T-cell (primary cell): Measurements from ENCODE around the gene ARHGAP24. TPM values are rescaled to one million over a fixed set of nuclear protein-coding genes. Genes with fewer than 3 reads are reported as not detected.
"Not testable (repeated sequence)": the region's sequence is repeated elsewhere in the genome, so short reads cannot be mapped to it uniquely, and the experiment has no call there.

Experiments used
- ATAC-seq, 4 experiments: fragments of 200-7000 bp in 3 of 4; fragments of 150-1000 bp in 1 of 4; cut with Tn5 transposase; replicated peaks in 1 of 4; 1 replicate in 3 of 4; 2 replicates in 1 of 4; pipeline ENCODE4 v1.10.0; 2021; ENCODE audit warnings: moderate library complexity in 3 of 4, mild to moderate bottlenecking in 2 of 4, moderate number of reproducible peaks in 1 of 4
- CTCF ChIA-PET, 2 donors: fragments of 300-600 bp; sonication (Branson Sonifier 250); formaldehyde crosslinking; loops; one replicate each; lab custom pipeline; 2022; ENCODE audit warnings: antibody characterized with exemption in 2 of 2; lab: Charles Lee
- POLR2A ChIA-PET, 2 donors: fragments of 300-600 bp; sonication (Branson Sonifier 250); formaldehyde crosslinking; loops; one replicate each; lab custom pipeline; 2022; ENCODE audit warnings: antibody characterized with exemption in 2 of 2; lab: Charles Lee
- DNase-seq, 35 experiments: peaks; one replicate each; pipeline versions ENCODE4 v3.0.0 to v3.0.0-alpha.2; 2013 to 2023
- H3K27ac ChIP-seq: one replicate; pipeline ENCODE4 v1.5.1; 2013; ENCODE audit warnings: low read length
- H3K27me3 ChIP-seq, 2 experiments: replicated peaks in 1 of 2; 1 replicate in 1 of 2; 2 replicates in 1 of 2; pipeline versions ENCODE4 v1.6.1 to v1.7.0; 2013; ENCODE audit warnings: low read length in 1 of 2, mixed read lengths in 1 of 2; ENCODE audit not compliant: control insufficient read depth in 2 of 2, insufficient read depth in 2 of 2; ENCODE audit errors: extremely low read depth in 1 of 2
- H3K36me3 ChIP-seq, 2 donors: 1 replicate in 1 of 2; 2 replicates in 1 of 2; pipeline versions ENCODE4 v1.6.1 to v1.7.0; 2013; ENCODE audit warnings: low read length in 1 of 2; ENCODE audit not compliant: control insufficient read depth in 2 of 2, insufficient read depth in 1 of 2; ENCODE audit errors: extremely low read depth in 1 of 2
- H3K4me1 ChIP-seq, 2 experiments: 1 replicate in 1 of 2; 2 replicates in 1 of 2; pipeline versions ENCODE4 v1.6.1 to v1.7.0; 2013; ENCODE audit warnings: low read length in 2 of 2, mixed read lengths in 1 of 2; ENCODE audit not compliant: insufficient read depth in 2 of 2, control insufficient read depth in 1 of 2; ENCODE audit errors: extremely low read depth in 1 of 2
- H3K4me3 ChIP-seq, 2 donors: 1 replicate in 1 of 2; 2 replicates in 1 of 2; pipeline versions ENCODE4 v1.5.1 to v1.7.0; 2013; ENCODE audit warnings: mild to moderate bottlenecking in 2 of 2, low read length in 1 of 2, moderate library complexity in 1 of 2; ENCODE audit not compliant: control insufficient read depth in 1 of 2; ENCODE audit errors: extremely low read depth in 1 of 2
- H3K9me3 ChIP-seq: 2 replicates; pipeline ENCODE4 v1.7.0; 2013
- H3K27ac Mint-ChIP-seq, 2 donors: one replicate each; pipeline ENCODE4 v1.8.0; 2020 to 2021; ENCODE audit warnings: mild to moderate bottlenecking in 2 of 2, mixed read lengths in 2 of 2
- H3K27me3 Mint-ChIP-seq, 2 donors: one replicate each; pipeline ENCODE4 v1.8.0; 2021 to 2022; ENCODE audit warnings: mixed read lengths in 2 of 2
- H3K36me3 Mint-ChIP-seq: one replicate; pipeline ENCODE4 v1.8.0; 2021; ENCODE audit warnings: mixed read lengths
- H3K4me1 Mint-ChIP-seq, 3 donors: one replicate each; pipeline ENCODE4 v1.8.0; 2020 to 2022; ENCODE audit warnings: mixed read lengths in 3 of 3, mild to moderate bottlenecking in 1 of 3
- H3K4me3 Mint-ChIP-seq, 3 donors: one replicate each; pipeline ENCODE4 v1.8.0; 2020 to 2022; ENCODE audit warnings: mild to moderate bottlenecking in 3 of 3, mixed read lengths in 3 of 3, moderate library complexity in 3 of 3
- H3K9me3 Mint-ChIP-seq, 3 donors: one replicate each; pipeline ENCODE4 v1.8.0; 2020 to 2022; ENCODE audit warnings: mixed read lengths in 3 of 3
- WGBS: methylation state at CpG from one replicate; pipeline ENCODE4 v1.1.5; 2013; ENCODE audit warnings: missing lambda C conversion rate; ENCODE audit not compliant: insufficient coverage; 5-methylcytosine and 5-hydroxymethylcytosine counted together
- total RNA-seq, 35 experiments: library from RNA in 6 of 35; stranded (reverse) in 6 of 35; fragments of 120-200 nt in 1 of 35; gene quantifications; one replicate each; pipeline versions ENCODE4 v1.2.1 to v1.2.4 and lab custom pipeline; 2013 to 2026

Gene ARHGAP24
- total RNA-seq, 5 donors from 2014 or later (not counting 1 experiment from before 2014, with no cell fraction given): 0.45 to 2.7 (median 1.8) TPM

DNA sequence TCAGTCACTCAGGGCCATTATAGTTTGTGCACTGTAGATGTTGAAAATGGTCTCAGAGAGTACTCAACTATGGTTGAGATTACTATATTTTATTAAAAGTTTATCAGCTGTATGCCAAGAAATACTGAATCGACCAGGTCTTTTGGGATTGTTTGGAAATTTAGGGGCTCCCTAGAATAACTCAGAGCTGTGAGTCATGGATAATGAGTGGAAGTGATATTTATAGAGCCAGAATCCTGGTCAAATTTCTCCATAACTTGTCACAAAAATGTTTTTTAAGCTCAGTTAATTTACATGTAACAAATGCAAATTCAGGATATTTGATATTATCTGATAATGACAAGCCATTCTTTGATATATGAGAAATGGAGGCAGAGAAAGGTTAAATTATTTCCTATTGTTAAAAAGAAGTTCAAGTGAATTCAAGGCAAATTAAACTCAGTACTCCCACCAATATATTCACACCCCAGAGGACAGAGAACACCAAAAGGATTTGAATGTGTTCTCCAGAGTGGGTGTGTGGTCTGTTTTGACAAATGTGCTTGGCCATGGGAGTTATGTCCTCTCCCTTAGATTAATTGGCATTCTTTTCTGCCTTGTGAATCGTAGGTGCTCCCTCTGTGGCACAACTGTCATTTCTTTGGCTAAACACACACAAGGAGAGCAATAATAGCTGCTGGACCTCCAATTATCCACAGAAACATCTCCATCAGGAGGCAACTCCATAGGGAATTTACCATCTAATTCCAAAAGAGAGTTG lies 37.7 kb downstream of the ARHGAP24 start:
- DNase-seq (no peak), ATAC-seq (no peak)
- POLR2A ChIA-PET: no interaction called here
- no peak overlapping the region for H3K4me3 ChIP-seq
- H3K27ac ChIP-seq: no peak overlapping the region
- no peaks in the 10 kb centered on the region for H3K4me1 Mint-ChIP-seq
- no CpG with 5 or more reads among the region's 2 CpGs for WGBS
- no peaks in the 10 kb centered on the region for H3K27me3 ChIP-seq
- H3K27ac Mint-ChIP-seq: no peak overlapping the region
- H3K4me3 Mint-ChIP-seq: no peak overlapping the region
- CTCF ChIA-PET: no interaction called here
- H3K36me3 ChIP-seq: no peaks in the 10 kb centered on the region
- H3K9me3 Mint-ChIP-seq: peaks cover 0 to 8% (median 0%) of the 10 kb centered on the region in 3 donors
- H3K4me1 ChIP-seq: no peaks in the 10 kb centered on the region
- no peaks in the 10 kb centered on the region for H3K36me3 Mint-ChIP-seq
- no peaks in the 10 kb centered on the region for H3K9me3 ChIP-seq
- no peaks in the 10 kb centered on the region for H3K27me3 Mint-ChIP-seq

- CTCF ChIA-PET: no interaction called here
- DNase-seq (no peak), ATAC-seq (no peak)
- Histone ChIP-seq H3K27ac (no peak overlapping the region), H3K4me1 (no peaks in the 10 kb centered on the region), H3K9me3 (no peaks in the 10 kb centered on the region), H3K27me3 (no peaks in the 10 kb centered on the region), H3K4me3 (no peak overlapping the region), H3K36me3 (no peaks in the 10 kb centered on the region)
- Mint-ChIP-seq H3K36me3 (no peaks in the 10 kb centered on the region), H3K27ac (no peak overlapping the region), H3K4me3 (no peak overlapping the region), H3K4me1 (no peaks in the 10 kb centered on the region), H3K9me3 (peaks cover 0 to 8% (median 0%) of the 10 kb centered on the region in 3 donors), H3K27me3 (no peaks in the 10 kb centered on the region)
- POLR2A ChIA-PET: no interaction called here
- no CpG with 5 or more reads among the region's 1 CpG for WGBS
Measured at GRCh38 chr4:85514117-85514516, 39.2 kb downstream of the ARHGAP24 start.

- peaks cover 0 to 8% (median 0%) of the 10 kb centered on the region in 3 donors for H3K9me3 Mint-ChIP-seq
- DNase-seq (no peak), ATAC-seq (no peak)
- H3K36me3 Mint-ChIP-seq: no peaks in the 10 kb centered on the region
- H3K4me1 Mint-ChIP-seq: no peaks in the 10 kb centered on the region
- H3K4me1 ChIP-seq: no peaks in the 10 kb centered on the region
- no peaks in the 10 kb centered on the region for H3K27me3 ChIP-seq
- WGBS: no CpG with 5 or more reads among the region's 5 CpGs
- no peak overlapping the region for H3K27ac Mint-ChIP-seq
- H3K27ac ChIP-seq: no peak overlapping the region
- no peaks in the 10 kb centered on the region for H3K9me3 ChIP-seq
- no peaks in the 10 kb centered on the region for H3K27me3 Mint-ChIP-seq
- ChIA-PET POLR2A (no interaction called here), CTCF (no interaction called here)
- no peaks in the 10 kb centered on the region for H3K36me3 ChIP-seq
- no peak overlapping the region for H3K4me3 ChIP-seq
- no peak overlapping the region for H3K4me3 Mint-ChIP-seq
Measured at GRCh38 chr4:85514783-85515182, 39.8 kb downstream of the ARHGAP24 start.

GRCh38 chr4:85515701-85516100 lies 40.8 kb downstream of the ARHGAP24 start:
- Mint-ChIP-seq H3K27ac (no peak overlapping the region), H3K9me3 (peaks cover 0 to 5% (median 0%) of the 10 kb centered on the region in 3 donors), H3K4me1 (no peaks in the 10 kb centered on the region), H3K36me3 (no peaks in the 10 kb centered on the region), H3K27me3 (no peaks in the 10 kb centered on the region), H3K4me3 (no peak overlapping the region)
- ATAC-seq: no peak
- no peaks in the 10 kb centered on the region for H3K4me1 ChIP-seq
- H3K27ac ChIP-seq: no peak overlapping the region
- no peak for DNase-seq
- no peak overlapping the region for H3K4me3 ChIP-seq
- WGBS: no CpG with 5 or more reads among the region's 1 CpG
- POLR2A ChIA-PET: no interaction called here
- H3K27me3 ChIP-seq: no peaks in the 10 kb centered on the region
- H3K36me3 ChIP-seq: no peaks in the 10 kb centered on the region
- no peaks in the 10 kb centered on the region for H3K9me3 ChIP-seq
- CTCF ChIA-PET: no interaction called here

- H3K36me3 Mint-ChIP-seq, H3K27me3 Mint-ChIP-seq, H3K27ac ChIP-seq, DNase-seq, H3K4me1 ChIP-seq, H3K4me3 ChIP-seq, POLR2A ChIA-PET, H3K4me1 Mint-ChIP-seq, H3K9me3 ChIP-seq, H3K9me3 Mint-ChIP-seq, H3K27me3 ChIP-seq, H3K4me3 Mint-ChIP-seq, H3K36me3 ChIP-seq, ATAC-seq, CTCF ChIA-PET, H3K27ac Mint-ChIP-seq: not testable (repeated sequence)
- no CpG with 5 or more reads among the region's 3 CpGs for WGBS
Measured at GRCh38 chr4:85518526-85518925, 43.6 kb downstream of the ARHGAP24 start.

DNA sequence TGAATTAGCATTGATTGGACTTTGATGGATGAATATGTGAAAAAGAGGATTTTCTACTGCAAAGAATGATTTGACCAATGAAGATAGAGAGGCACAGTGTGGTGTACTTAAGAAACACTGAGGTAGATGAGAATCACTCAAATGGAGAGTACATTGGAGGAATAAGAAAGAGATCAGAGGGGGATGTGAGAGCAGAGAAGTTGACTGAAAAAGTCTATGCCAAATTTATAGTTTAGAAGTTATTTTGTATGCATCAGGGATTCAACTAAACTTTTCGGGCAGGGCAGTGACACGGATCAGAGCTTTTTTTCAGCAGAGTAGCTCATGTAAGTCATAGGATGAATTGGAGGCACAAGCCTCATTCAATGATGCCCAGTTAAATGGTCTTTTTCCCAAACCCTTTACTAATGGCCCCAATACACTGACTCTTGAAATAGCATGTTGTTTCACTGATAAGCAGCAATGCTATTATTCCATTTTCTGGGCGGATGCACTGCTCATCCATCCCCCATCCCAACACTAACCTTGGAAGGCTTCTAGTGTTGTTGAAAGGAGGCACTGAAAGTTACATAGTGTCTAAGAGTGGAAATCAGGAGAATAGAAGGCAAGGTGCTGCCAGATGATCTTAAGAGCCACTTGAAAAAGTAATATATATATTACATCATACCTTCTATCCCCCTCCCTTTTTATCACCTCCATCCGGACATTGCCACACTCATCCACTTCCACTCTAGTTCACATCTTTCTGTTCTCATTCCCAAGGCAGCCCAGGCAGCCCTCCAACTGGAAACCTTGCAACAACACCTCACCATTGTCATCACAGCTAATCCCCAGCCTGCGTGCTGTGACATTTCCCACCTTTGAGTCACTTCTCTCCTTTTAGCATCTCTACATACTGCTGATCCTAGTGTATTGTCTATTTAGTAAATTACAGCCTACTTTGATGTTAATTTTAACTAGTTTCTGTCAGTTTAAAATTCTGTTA lies 46.1 kb downstream of the ARHGAP24 start:
- Histone ChIP-seq H3K9me3 (no peaks in the 10 kb centered on the region), H3K4me1 (no peaks in the 10 kb centered on the region), H3K4me3 (no peak overlapping the region), H3K36me3 (no peaks in the 10 kb centered on the region), H3K27me3 (no peaks in the 10 kb centered on the region), H3K27ac (no peak overlapping the region)
- Mint-ChIP-seq H3K27ac (no peak overlapping the region), H3K27me3 (no peaks in the 10 kb centered on the region), H3K9me3 (peaks cover 0 to 8% (median 4%) of the 10 kb centered on the region in 3 donors), H3K36me3 (no peaks in the 10 kb centered on the region), H3K4me3 (no peak overlapping the region), H3K4me1 (no peaks in the 10 kb centered on the region)
- WGBS: 81% methylated on average over 2 of the region's 5 CpGs
- no peak for DNase-seq
- ATAC-seq: no peak
- CTCF ChIA-PET: no interaction called here
- POLR2A ChIA-PET: no interaction called here
